ENCODE results near the gene DENND4A.

GRCh38 chr15:65839354-65839901 is 47.3 kb upstream of the DENND4A start:
- TF ChIP-seq CTCF (IDR thresholded peaks at IDR 0.05) (no peak), POLR2A (IDR thresholded peaks at IDR 0.05) (no peak)
